Keratinocyte (primary cell): Measurements from ENCODE around the gene KRTAP9-1. TPM values are rescaled to one million over a fixed set of nuclear protein-coding genes. Genes with fewer than 3 reads are reported as not detected.
"Not testable (repeated sequence)": the region's sequence is repeated elsewhere in the genome, so short reads cannot be mapped to it uniquely, and the experiment has no call there.

ENCODE experiments used
- DNase-seq: peaks from one replicate; pipeline ENCODE4 v3.0.0-alpha.2; 2011; ENCODE audit warnings: low read depth, missing footprints, low spot score
- FAIRE-seq: peaks from 2 replicates; lab custom pipeline; 2011; peaks lifted over from hg19 to GRCh38; lab: Jason Lieb, UNC
- H2AFZ ChIP-seq: 2 replicates; pipeline ENCODE4 v1.6.0; 2012; ENCODE audit warnings: low read length, control low read depth, inconsistent platforms; ENCODE audit not compliant: control insufficient read depth
- H3K27ac ChIP-seq: 2 replicates; pipeline ENCODE4 v1.5.1; 2011; ENCODE audit warnings: low read length; ENCODE audit not compliant: control insufficient read depth, insufficient read depth
- H3K27me3 ChIP-seq: 3 replicates; pipeline ENCODE4 v1.6.0; 2011; ENCODE audit warnings: low read length; ENCODE audit not compliant: control insufficient read depth, insufficient read depth; ENCODE audit errors: extremely low read depth
- H3K36me3 ChIP-seq, 2 experiments: 2 replicates in 1 of 2; 3 replicates in 1 of 2; pipeline ENCODE4 v1.5.1; 2011; ENCODE audit warnings: low read length in 2 of 2, mild to moderate bottlenecking in 1 of 2; ENCODE audit not compliant: control insufficient read depth in 2 of 2, insufficient read depth in 2 of 2; ENCODE audit errors: extremely low read depth in 1 of 2
- H3K4me1 ChIP-seq: 3 replicates; pipeline ENCODE4 v1.5.1; 2011; ENCODE audit warnings: low read length; ENCODE audit not compliant: control insufficient read depth, insufficient read depth; ENCODE audit errors: extremely low read depth
- H3K4me2 ChIP-seq: 3 replicates; pipeline ENCODE4 v1.6.0; 2011; ENCODE audit warnings: low read depth, low read length; ENCODE audit not compliant: control insufficient read depth, insufficient read depth; ENCODE audit errors: extremely low read depth
- H3K4me3 ChIP-seq, 3 experiments: fragments of 200-600 bp in 1 of 3; sonication (generic) in 1 of 3; 2 replicates in 2 of 3; 3 replicates in 1 of 3; pipeline ENCODE4 v1.5.1; 2011 to 2016; ENCODE audit warnings: low read length in 3 of 3, mild to moderate bottlenecking in 3 of 3, control low read depth in 2 of 3, inconsistent platforms in 1 of 3, low read depth in 1 of 3, mixed read lengths in 1 of 3, mixed run types in 1 of 3, moderate library complexity in 1 of 3; ENCODE audit not compliant: control insufficient read depth in 2 of 3, insufficient read depth in 2 of 3; ENCODE audit errors: extremely low read depth in 1 of 3
- H3K79me2 ChIP-seq: 2 replicates; pipeline ENCODE4 v1.6.0; 2012; ENCODE audit warnings: low read length; ENCODE audit not compliant: control insufficient read depth, insufficient read depth
- H3K9ac ChIP-seq: 3 replicates; pipeline ENCODE4 v1.6.0; 2011; ENCODE audit warnings: low read length; ENCODE audit not compliant: control insufficient read depth, insufficient read depth; ENCODE audit errors: extremely low read depth
- H3K9me1 ChIP-seq: 3 replicates; pipeline ENCODE4 v1.6.0; 2011; ENCODE audit warnings: low read length; ENCODE audit not compliant: control insufficient read depth, insufficient read depth; ENCODE audit errors: extremely low read depth
- H3K9me3 ChIP-seq: 2 replicates; pipeline ENCODE4 v1.5.1; 2012; ENCODE audit warnings: low read depth, low read length; ENCODE audit not compliant: control insufficient read depth
- H4K20me1 ChIP-seq: 3 replicates; pipeline ENCODE4 v1.6.0; 2011; ENCODE audit warnings: low read length; ENCODE audit not compliant: control insufficient read depth, insufficient read depth; ENCODE audit errors: extremely low read depth
- dilution Hi-C: fragments of 300-500 bp; cut with MboI; formaldehyde crosslinking; loops from one replicate; pipeline ENCODE4 v1.7.0; 2020; ENCODE audit warnings: low sequenced_read_pairs; ENCODE audit not compliant: extremely low pct_ligation_motif_present
- polyA plus RNA-seq, 5 experiments: library from polyadenylated mRNA; depleted of rRNA in 3 of 5; stranded (reverse) in 3 of 5; stranded (forward) in 1 of 5; unstranded in 1 of 5; fragments of >200 nt; gene quantifications; 1 replicate in 1 of 5; 2 replicates in 3 of 5; 3 replicates in 1 of 5; pipeline versions ENCODE4 v1.2.1 to v1.2.3, GENCODE V29; 2011 to 2012; ENCODE audit warnings: missing spikeins in 2 of 5, low read depth in 1 of 5, low replicate concordance in 1 of 5
- small RNA-seq, 3 experiments: library from RNA; depleted of rRNA; stranded (forward); fragments of <200 nt; gene quantifications; one replicate each; pipeline ENCODE3, GENCODE V24; 2012; ENCODE audit warnings: low read depth in 3 of 3, low replicate concordance in 1 of 3; ENCODE audit not compliant: insufficient read length in 3 of 3

KRTAP9-1 gene
- polyA plus RNA-seq, 1 donor (not counting 4 experiments of a cell fraction or from before 2014, with no cell fraction given) = not detected

GRCh38 chr17:41237949-41238437 lies 48.3 kb downstream of the KRTAP9-1 start, which contains the start of gene KRTAP9-8:
KRTAP9-8 (plus strand) TSS chr17:41237999; CDS start chr17:41238052, 53 bp downstream.
- H3K4me2 ChIP-seq, H3K4me1 ChIP-seq, H3K9ac ChIP-seq, DNase-seq, H4K20me1 ChIP-seq, H3K36me3 ChIP-seq, H3K9me1 ChIP-seq, FAIRE-seq, H3K79me2 ChIP-seq, H3K9me3 ChIP-seq, H3K27ac ChIP-seq, H2AFZ ChIP-seq, H3K4me3 ChIP-seq, H3K27me3 ChIP-seq, dilution Hi-C loops: not testable (repeated sequence)

Small RNA genes lying within 50 kb of the gene (small RNA-seq; reads per million reads assigned to genes)
- gene KRTAP4-17P = 0 reads per million in 3 experiments

Other genes starting within 250 kb of the KRTAP9-1 start
- gene KRT39, start 222.9 kb upstream of the KRTAP9-1 start, polyA plus RNA-seq = 0.05 TPM in 1 of 3 replicates, not detected in the others
- gene KRT40, start 205.6 kb upstream of the KRTAP9-1 start, polyA plus RNA-seq = 0.03 TPM in 2 of 3 replicates, not detected in the other
- not detected in 3 replicates for gene KRTAP3-3, start 195.7 kb upstream of the KRTAP9-1 start, polyA plus RNA-seq
- gene KRTAP3-2, start 190.0 kb upstream of the KRTAP9-1 start, polyA plus RNA-seq = not detected in 3 replicates
- gene KRTAP3-1, start 180.8 kb upstream of the KRTAP9-1 start, polyA plus RNA-seq = not detected in 3 replicates
- 0.05 to 0.23 TPM (median 0.08 TPM) in 3 replicates for gene KRTAP1-5, start 162.7 kb upstream of the KRTAP9-1 start, polyA plus RNA-seq
- gene KRTAP1-4, start 159.7 kb upstream of the KRTAP9-1 start, polyA plus RNA-seq = not detected in 3 replicates
- gene KRTAP1-3, start 155.0 kb upstream of the KRTAP9-1 start, polyA plus RNA-seq = not detected in 3 replicates
- gene KRTAP1-1, start 148.4 kb upstream of the KRTAP9-1 start, polyA plus RNA-seq = 0.07 to 0.13 TPM in 2 of 3 replicates, not detected in the other
- gene KRTAP2-1, start 142.6 kb upstream of the KRTAP9-1 start, polyA plus RNA-seq = not detected in 3 replicates
- gene KRTAP2-2, start 134.7 kb upstream of the KRTAP9-1 start, polyA plus RNA-seq = not detected in 3 replicates
- gene KRTAP2-3, start 129.8 kb upstream of the KRTAP9-1 start, polyA plus RNA-seq = 8.4 to 21.3 TPM (median 9.0 TPM) in 3 replicates
- gene KRTAP2-4, start 124.0 kb upstream of the KRTAP9-1 start, polyA plus RNA-seq = 0.12 TPM in 1 of 3 replicates, not detected in the others
- not detected in 3 replicates for gene KRTAP4-7, start 105.7 kb upstream of the KRTAP9-1 start, polyA plus RNA-seq
- not detected in 3 replicates for gene KRTAP4-8, start 91.7 kb upstream of the KRTAP9-1 start, polyA plus RNA-seq
- gene KRTAP4-16, start 87.7 kb upstream of the KRTAP9-1 start, polyA plus RNA-seq = not detected in 3 replicates
- gene KRTAP4-9, start 84.5 kb upstream of the KRTAP9-1 start, polyA plus RNA-seq = not detected in 3 replicates
- not detected in 3 replicates for gene KRTAP4-11, start 71.5 kb upstream of the KRTAP9-1 start, polyA plus RNA-seq
- not detected in 3 replicates for gene KRTAP4-12, start 65.7 kb upstream of the KRTAP9-1 start, polyA plus RNA-seq
- gene KRTAP4-6, start 49.3 kb upstream of the KRTAP9-1 start, polyA plus RNA-seq = not detected in 3 replicates
- gene KRTAP4-5, start 40.1 kb upstream of the KRTAP9-1 start, polyA plus RNA-seq = not detected in 3 replicates
- gene KRTAP4-4, start 29.1 kb upstream of the KRTAP9-1 start, polyA plus RNA-seq = not detected in 3 replicates
- gene KRTAP4-3, start 21.7 kb upstream of the KRTAP9-1 start, polyA plus RNA-seq = not detected in 3 replicates
- not detected in 3 replicates for gene KRTAP4-2, start 11.7 kb upstream of the KRTAP9-1 start, polyA plus RNA-seq
- not detected in 3 replicates for gene KRTAP4-1, start 5.0 kb upstream of the KRTAP9-1 start, polyA plus RNA-seq
- not detected in 3 replicates for gene KRTAP9-2, start 36.8 kb downstream of the KRTAP9-1 start, polyA plus RNA-seq
- gene KRTAP9-3, start 42.6 kb downstream of the KRTAP9-1 start, polyA plus RNA-seq = not detected in 3 replicates
- not detected in 3 replicates for gene KRTAP9-8, start 48.1 kb downstream of the KRTAP9-1 start, polyA plus RNA-seq
- not detected in 3 replicates for gene KRTAP9-4, start 59.8 kb downstream of the KRTAP9-1 start, polyA plus RNA-seq
- gene KRTAP9-9, start 65.5 kb downstream of the KRTAP9-1 start, polyA plus RNA-seq = not detected in 3 replicates
- not detected in 3 replicates for gene KRTAP9-6, start 75.5 kb downstream of the KRTAP9-1 start, polyA plus RNA-seq
- gene KRTAP9-7, start 85.8 kb downstream of the KRTAP9-1 start, polyA plus RNA-seq = not detected in 3 replicates
- gene KRTAP29-1, start 113.0 kb downstream of the KRTAP9-1 start, polyA plus RNA-seq = not detected in 3 replicates
- not detected in 3 replicates for gene KRTAP16-1, start 119.4 kb downstream of the KRTAP9-1 start, polyA plus RNA-seq
- gene KRTAP17-1, start 125.8 kb downstream of the KRTAP9-1 start, polyA plus RNA-seq = not detected in 3 replicates
- gene KRT33A, start 160.9 kb downstream of the KRTAP9-1 start, polyA plus RNA-seq = 0.14 TPM in 1 of 3 replicates, not detected in the others
- gene KRT33B, start 179.9 kb downstream of the KRTAP9-1 start, polyA plus RNA-seq = 0.18 to 0.33 TPM (median 0.21 TPM) in 3 replicates
- gene KRT34, start 192.4 kb downstream of the KRTAP9-1 start, polyA plus RNA-seq = 4.4 to 4.8 TPM (median 4.6 TPM) in 3 replicates
- 20.5 to 45.2 TPM (median 24.9 TPM) in 3 replicates for gene KRT31, start 207.7 kb downstream of the KRTAP9-1 start, polyA plus RNA-seq
- 0.03 to 0.08 TPM (median 0.04 TPM) in 3 replicates for gene KRT37, start 234.7 kb downstream of the KRTAP9-1 start, polyA plus RNA-seq